ENCODE measurements around the gene LRRC41.

- TF ChIP-seq EZH2 (IDR thresholded peaks at IDR 0.05; ENCODE audit: low read depth) (no peak), CTCF (conservative IDR thresholded peaks at IDR 0.05) (no peak)
Measured at GRCh38 chr1:46309401-46310159, 6.2 kb upstream of the LRRC41 start.
